LNCaP clone FGC (cell line): ENCODE data around the gene IFNA7.

Experiments
- DNase-seq: peaks from one replicate; pipeline ENCODE4 v3.0.0-alpha.2; 2011; ENCODE audit warnings: low read depth
- H3K4me3 ChIP-seq: 2 replicates; pipeline ENCODE4 v1.5.1; 2011; ENCODE audit warnings: mild to moderate bottlenecking, low read depth, low read length, control low read depth
- TF ChIP-seq, protein P1 (sequence below): IDR thresholded peaks from 2 replicates; pipeline ENCODE4 v1.5.1; 2012; ENCODE audit warnings: mild to moderate bottlenecking; ENCODE audit not compliant: control insufficient read depth, insufficient read depth; ENCODE audit errors: extremely low read depth

IFNA7 gene

GRCh38 chr9:21165516-21165915 is 36.5 kb downstream of the IFNA7 start:
- H3K4me3 ChIP-seq, result no peak overlapping the region
- no peak for DNase-seq
- TF ChIP-seq, protein P1, sequence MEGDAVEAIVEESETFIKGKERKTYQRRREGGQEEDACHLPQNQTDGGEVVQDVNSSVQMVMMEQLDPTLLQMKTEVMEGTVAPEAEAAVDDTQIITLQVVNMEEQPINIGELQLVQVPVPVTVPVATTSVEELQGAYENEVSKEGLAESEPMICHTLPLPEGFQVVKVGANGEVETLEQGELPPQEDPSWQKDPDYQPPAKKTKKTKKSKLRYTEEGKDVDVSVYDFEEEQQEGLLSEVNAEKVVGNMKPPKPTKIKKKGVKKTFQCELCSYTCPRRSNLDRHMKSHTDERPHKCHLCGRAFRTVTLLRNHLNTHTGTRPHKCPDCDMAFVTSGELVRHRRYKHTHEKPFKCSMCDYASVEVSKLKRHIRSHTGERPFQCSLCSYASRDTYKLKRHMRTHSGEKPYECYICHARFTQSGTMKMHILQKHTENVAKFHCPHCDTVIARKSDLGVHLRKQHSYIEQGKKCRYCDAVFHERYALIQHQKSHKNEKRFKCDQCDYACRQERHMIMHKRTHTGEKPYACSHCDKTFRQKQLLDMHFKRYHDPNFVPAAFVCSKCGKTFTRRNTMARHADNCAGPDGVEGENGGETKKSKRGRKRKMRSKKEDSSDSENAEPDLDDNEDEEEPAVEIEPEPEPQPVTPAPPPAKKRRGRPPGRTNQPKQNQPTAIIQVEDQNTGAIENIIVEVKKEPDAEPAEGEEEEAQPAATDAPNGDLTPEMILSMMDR, result no peak

GRCh38 chr9:21160178-21160577 is 41.8 kb downstream of the IFNA7 start:
- TF ChIP-seq, protein P1, result no peak
- no peak overlapping the region for H3K4me3 ChIP-seq
- DNase-seq, result no peak

- no peak overlapping the region for H3K4me3 ChIP-seq
- TF ChIP-seq, protein P1, result no peak
- DNase-seq, result no peak
These were observed 46.5 kb downstream of the IFNA7 start for GRCh38 chr9:21155501-21155900.

DNA sequence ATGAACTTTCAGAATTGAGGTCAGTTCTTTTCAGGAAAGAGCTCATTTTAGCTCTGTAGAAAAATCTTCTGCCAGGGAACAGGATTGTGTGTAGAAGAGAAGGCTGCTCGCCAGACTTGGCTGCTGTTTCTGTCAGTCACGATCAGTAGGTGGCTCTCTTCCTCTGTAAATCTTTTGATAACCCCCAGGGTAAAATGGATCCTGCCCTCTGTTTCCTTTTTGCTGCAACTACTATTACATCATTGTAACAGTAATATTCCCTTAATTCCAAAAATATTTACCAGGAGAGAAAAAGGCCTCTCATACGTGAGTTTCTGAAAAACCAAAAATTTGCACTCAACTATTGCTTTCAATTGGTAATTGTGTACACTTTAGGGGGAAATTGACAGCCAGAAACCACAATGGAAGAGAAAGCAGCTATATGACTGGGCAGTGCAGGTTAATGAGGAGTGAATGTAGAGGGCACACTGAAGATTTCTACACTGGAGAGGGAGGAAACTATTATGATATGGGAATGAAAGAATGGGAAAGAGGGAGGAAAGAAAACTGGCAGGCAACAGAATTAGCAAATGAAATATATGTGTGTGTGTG is 47.9 kb downstream of the IFNA7 start:
- DNase-seq, result peak; percentile 10
- TF ChIP-seq, protein P1, result peak; percentile 59
- H3K4me3 ChIP-seq, result no peak overlapping the region

DNA sequence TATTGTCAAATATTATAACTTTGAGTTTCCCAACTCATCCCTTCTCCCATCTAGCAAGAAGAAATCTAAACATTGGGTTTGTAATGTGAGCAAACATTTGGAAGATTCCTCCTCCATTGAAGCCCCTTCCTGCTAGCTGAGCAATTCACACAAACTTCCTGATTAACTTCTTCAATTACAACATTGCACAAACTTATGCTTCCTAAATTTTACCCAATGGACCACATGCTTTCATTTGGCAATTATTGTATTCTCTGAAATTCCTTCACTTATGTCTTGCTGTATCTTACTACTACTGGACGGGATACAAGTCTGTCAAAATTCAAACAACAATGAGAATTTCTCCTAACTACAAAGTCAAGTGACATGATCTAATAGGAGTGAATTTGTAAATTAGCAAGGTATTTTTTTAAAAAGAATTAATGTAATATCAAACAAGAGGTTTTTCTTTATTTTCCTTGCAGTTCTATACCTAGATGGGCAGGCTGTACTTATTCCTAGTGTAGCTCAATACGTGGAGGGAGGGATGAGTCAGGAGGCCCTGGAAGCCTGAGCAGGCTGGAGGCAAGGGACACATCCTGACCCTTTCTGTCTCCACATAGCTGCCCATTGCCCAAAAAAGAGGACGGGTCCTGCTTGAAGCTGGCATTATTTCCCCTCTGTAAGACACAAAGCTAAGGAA is 48.5 kb downstream of the IFNA7 start:
- no peak for DNase-seq
- H3K4me3 ChIP-seq, result no peak overlapping the region
- TF ChIP-seq, protein P1, result no peak
